HG03575 (cell line): ENCODE measurements around the gene DBT.
"Not testable (repeated sequence)": the region's sequence is repeated elsewhere in the genome, so short reads cannot be mapped to it uniquely, and the experiment has no call there.

Experiments used
- ATAC-seq: cut with Tn5 transposase; IDR thresholded peaks from one replicate; pipeline ENCODE4 v1.9.1; 2021; ENCODE audit not compliant: unreplicated experiment, insufficient number of reproducible peaks, low FRiP score; ENCODE audit errors: extremely low read depth

The DBT gene

DNA sequence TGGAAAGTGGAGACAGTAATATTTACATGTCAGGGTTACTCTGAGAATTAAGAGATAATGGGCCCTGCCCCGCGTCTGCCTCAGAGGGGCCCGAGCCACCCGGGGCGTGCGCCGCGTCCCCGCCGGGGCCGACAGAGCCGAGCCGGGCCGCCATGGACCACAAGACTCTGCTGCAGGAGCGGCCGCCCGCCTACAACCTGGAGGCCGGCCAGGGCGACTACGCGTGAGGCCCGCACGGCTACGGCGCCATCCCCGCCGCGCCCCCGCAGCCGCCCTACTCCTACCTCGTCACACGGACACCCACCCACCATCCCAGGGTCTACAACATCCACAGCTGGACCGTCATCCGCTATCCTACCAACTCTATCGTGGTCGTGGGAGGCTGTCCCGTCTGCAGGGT lies 36.5 kb downstream of the DBT start:
- ATAC-seq = no peak

GRCh38 chr1:100206301-100206700 lies 43.3 kb downstream of the DBT start:
- no peak for ATAC-seq

DNA sequence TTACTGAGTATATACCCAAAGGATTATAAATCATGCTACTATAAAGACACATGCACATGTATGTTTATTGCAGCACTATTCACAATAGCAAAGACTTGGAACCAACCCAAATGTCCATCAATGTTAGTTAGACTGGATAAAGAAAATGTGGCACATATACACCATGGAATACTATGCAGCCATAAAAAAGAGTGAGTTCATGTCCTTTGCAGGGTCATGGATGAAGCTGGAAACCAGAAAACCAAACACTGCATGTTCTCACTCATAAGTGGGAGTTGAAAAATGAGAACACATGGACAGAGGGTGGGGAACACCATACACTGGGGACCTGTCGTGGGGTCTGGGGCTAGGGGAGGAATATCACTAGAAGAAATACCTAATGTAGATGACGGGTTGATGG lies 44.0 kb downstream of the DBT start:
- ATAC-seq = not testable (repeated sequence)

- not testable (repeated sequence) for ATAC-seq
These were observed 44.5 kb downstream of the DBT start for GRCh38 chr1:100205103-100205502.

DNA sequence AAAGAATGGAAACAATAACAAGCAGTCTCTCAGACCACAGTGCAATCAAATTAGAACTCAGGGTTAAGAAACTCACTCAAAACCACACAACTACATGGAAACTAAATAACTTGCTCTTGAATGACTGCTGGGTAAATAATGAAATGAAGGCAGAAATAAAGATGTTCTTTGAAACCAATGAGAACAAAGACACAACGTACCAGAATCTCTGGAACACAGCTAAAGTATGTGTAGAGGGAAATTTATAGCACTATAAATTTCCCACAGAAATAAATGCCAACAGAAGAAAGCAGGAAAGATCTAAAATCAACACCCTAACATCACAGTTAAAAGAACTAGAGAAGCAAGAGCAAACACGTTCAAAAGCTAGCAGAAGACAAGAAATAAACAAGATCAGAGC lies 46.9 kb downstream of the DBT start:
- not testable (repeated sequence) for ATAC-seq

DNA sequence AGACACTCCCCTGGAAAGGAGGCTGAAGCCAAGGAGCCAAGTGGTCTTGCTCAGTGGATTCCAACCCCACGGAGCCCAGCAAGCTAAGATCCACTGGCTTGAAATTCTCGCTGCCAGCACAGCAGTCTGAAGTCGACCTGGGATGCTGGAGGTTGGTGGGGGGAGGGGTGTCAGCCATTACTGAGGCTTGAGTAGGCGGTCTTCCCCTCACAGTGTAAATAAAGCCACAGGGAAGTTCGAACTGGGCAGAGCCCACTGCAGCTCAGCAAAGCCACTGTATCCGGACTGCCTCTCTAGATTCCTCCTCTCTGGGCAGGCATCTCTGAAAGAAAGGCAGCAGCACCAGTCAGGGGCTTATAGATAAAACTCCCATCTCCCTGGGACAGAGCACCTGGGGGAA lies 49.6 kb downstream of the DBT start:
- ATAC-seq = not testable (repeated sequence)

GRCh38 chr1:100198596-100198995 lies 51.0 kb downstream of the DBT start:
- ATAC-seq = no peak

- ATAC-seq = no peak
These were observed 61.0 kb downstream of the DBT start for GRCh38 chr1:100188617-100189016.

DNA sequence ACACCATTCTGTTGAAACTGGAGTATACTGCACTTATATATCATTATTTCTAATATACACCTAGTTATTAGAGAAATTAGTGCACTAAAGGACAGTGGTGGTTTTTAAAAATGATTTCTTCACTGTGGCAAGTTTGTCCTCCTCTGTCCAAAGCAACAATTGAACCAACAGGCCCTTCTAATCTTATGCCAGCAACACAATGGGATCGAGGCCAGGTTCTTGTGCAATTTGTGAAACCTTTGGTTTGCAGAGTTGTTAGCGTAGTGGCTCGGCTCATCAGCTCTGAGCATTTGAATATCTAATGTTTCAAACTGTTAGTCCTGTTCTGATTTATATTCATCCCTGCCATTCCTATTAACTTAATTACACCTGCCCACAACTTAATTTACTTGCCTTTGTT lies 61.7 kb downstream of the DBT start:
- ATAC-seq = no peak

- ATAC-seq = peak; percentile 66
These were observed 65.1 kb downstream of the DBT start for GRCh38 chr1:100184536-100184935.

GRCh38 chr1:100183370-100183769 lies 66.3 kb downstream of the DBT start:
- no peak for ATAC-seq

DNA sequence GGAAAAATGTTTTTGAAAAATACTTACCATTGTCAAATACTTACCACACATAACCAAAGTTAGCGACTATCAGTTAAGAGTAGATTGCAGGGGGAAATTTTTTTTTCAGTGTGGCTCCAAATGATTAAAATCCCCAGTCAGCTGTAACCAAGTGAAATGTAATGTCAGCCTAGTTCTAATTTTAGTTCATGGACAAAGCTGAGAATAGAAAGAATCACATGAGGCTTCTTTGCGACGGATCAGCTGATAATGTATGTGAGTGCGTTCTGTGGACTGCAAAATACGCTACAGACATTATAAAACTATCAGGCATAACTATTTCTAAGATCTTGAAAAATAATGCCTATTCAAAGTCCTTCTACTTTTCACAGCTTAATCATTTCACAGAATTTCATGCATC lies 71.5 kb downstream of the DBT start, which contains the start of gene LRRC39:
Gene LRRC39 (minus strand): TSS at position 166 of the 400 bp plus-strand sequence. CDS start 9,740 bp downstream, outside the sequence.
- ATAC-seq = no peak

GRCh38 chr1:100177295-100178041 lies 72.2 kb downstream of the DBT start:
- no peak for ATAC-seq

DNA sequence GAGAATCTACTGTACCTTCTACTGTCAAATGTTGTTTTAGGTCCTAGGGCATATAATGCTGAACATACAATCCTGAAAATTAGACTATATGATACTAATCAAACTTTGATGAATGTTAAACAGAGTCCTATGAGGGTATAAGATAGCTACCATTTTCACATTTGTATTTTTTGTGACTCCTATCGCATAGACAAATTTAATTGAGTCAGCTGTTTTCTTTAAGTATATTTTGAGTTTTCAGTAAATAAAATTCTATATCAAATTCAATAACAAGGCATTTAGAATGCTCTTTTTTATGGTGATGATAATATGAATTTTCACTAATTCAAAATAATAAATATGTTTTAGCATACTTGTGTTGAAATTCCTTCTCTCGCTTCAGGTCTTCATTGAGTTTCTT lies 81.6 kb downstream of the DBT start:
- ATAC-seq = no peak

DNA sequence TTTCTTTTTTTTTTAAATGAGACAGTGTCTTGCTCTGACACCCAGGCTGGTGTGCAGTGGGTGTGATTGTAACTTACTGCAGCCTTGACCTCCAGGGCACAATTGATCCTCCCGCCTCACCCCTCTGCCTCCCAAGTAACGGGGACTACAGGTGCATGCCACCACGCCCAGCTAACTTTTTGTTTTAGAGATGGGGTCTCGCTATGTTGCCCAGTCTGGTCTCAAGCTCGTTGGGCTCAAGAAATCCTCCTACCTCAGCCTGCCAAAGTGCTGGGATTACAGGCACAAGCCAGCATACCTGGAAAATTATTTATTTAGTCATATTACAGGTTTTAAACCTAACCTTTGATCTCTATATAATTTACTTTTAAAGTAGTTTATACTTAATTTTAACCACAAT lies 84.9 kb downstream of the DBT start:
- ATAC-seq = no peak

- ATAC-seq = no peak
These were observed 85.4 kb downstream of the DBT start for GRCh38 chr1:100164216-100164615.

DNA sequence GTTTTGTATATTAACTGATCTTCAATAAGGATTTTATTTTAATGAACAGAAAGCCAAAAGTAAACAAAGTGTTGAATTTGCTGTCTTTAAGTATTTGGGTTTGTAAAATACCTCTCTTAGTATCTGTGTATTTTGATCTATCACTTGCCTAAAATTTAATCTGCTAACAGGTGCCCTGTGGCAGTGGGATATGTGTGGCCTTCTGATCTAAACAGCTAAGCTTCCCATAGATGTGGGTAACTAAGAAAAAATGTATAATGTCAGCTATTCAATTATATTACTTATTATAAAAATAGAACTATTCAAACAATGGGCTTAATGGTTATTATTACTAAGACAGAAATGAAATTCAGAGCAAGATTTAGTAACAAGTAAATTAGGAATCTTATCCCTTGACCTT lies 86.8 kb downstream of the DBT start:
- no peak for ATAC-seq

DNA sequence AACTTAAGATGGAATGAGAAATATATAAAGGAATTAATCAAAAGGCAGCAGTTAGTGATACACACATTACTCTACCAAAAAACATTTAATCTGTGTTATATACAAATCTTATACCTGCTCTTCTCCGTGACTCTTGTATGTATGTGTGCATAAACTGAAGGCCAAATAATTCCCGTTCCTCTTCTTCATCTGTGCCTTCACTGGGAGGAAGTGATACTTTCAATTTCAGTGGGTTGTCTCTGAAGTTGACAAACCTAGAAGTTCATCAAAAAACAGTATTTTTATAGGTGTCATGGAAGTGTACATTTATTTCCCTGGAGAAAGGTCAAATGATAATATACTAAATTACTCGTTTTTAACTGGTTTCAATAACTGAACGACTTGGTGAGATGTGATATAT lies 97.4 kb downstream of the DBT start:
- no peak for ATAC-seq

GRCh38 chr1:100151679-100152078 lies 98.0 kb downstream of the DBT start:
- ATAC-seq = no peak

DNA sequence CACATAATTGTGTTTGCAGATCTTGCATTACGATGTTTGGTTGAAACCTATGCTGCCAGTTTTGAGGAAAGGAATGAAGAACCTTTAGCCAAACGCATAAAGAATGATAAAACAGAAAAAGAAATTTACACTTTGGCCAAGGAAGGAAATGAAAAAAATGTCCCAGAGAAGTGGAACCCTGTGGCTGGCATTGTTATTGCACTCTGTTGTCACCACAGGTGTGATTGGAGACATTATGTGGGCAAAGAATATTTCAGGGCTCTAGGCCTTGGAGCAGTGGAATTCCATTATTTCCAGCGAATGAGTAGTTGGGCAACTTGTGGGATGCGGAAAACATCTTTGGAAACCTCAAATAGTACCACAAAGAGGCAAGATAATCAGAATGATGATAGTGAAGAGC lies 101.8 kb downstream of the DBT start:
- no peak for ATAC-seq

- ATAC-seq = no peak
These were observed 102.7 kb downstream of the DBT start for GRCh38 chr1:100146958-100147357.
